ENCODE measurements around the gene DMXL1. TPM values are rescaled to one million over a fixed set of nuclear protein-coding genes. Genes with fewer than 3 reads are reported as not detected.

Gene DMXL1
- total RNA-seq, 1 donor from 2014 or later = 57.0 TPM

DNA sequence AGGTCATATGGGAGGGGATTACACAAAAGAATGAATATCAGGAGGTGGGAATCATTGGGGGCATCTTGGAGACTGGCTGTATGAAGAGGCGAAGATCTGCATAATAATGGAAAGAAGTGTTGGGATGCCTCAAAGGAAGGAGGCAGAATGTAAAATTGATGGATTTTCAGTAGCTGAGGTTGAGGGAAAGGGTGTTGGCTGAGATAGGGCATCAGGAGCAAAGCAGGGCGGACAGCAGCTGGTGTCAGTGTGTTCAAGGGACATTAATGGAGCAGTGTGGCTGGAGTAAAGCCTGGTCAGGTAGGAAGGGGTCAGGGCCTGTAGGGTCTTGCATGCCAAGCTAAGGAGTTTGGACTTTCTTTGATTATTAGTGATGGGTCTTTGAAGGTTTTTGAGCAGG, 219.7 kb downstream of the DMXL1 start:
- DNase-seq (ENCODE audit: low read depth) = no peak

DNA sequence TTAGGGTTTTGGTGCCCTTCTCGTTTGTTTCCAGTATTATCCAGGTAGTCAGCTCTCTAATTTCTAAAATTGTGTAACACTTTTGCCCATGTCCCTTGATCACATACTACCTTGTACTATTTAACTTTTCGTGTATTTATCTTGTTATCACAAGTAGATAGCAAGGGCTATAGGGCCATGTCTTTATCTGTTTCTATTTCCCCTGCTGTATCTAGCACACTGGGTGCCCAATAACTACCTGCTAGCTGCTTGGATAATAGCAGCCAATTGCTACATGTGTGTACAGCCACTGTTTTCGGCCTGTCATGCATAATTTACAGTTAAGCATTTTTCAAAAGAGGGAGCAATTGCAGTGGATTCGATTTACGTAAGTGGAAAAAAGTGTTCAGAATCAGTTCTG, 220.2 kb downstream of the DMXL1 start:
- no peak for DNase-seq (ENCODE audit: low read depth)

DNA sequence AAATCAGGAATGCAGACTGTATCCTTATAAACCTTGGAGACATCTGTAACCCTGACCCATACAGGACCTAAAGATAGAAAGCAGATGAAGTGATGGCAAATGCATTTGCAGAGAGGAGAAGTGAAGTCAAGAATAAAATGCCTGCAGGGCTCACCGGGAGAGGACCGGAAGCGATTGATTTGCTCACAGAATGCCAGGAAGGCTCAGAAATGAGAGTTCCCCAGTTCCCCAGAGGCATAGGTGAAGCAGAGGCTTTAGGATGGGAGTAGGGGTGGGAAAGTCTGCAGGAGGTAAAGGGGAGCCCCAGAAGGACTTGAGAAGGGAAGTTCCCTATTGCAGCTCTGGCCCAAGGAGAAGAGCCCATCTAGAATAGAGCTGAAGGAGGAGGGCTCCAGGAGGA, 221.0 kb downstream of the DMXL1 start:
- no peak for DNase-seq (ENCODE audit: low read depth)

DNA sequence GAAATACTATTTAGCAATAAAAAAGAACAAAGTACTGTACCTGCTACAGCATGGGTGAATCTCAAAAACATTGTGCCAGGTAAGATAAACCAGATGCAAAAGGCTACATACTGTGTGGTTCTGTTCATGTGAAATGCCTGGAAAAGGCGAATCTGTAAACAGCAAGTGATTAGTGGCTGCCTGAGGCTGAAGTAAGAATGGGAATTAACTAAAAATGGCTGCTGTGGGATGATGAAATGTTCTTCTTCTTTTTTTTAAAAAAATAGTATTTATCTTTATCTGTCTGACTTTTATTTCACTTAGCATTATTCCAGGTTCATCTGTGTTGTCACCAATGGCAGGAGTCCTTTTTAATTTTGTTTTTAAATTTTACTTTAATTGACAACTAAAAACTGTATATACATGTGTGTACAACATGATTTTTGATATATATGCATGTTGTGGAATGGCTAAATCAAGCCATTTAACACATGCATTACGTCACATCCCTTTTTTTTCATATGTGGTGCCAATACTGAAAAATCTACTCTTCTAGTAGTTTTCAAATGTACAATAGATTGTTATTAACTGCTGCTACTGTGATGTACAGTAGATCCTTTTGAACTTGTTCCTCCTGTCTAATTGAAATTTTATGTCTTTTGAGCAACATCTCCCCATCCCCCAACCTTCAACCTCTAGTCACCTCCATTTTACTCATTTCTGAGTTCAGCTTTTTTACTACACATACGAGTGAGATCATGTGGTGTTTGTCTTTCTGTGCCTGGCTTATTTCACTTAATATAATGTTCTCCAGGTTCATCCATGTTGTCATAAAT, 222.0 kb downstream of the DMXL1 start:
- DNase-seq (ENCODE audit: low read depth) = no peak

DNA sequence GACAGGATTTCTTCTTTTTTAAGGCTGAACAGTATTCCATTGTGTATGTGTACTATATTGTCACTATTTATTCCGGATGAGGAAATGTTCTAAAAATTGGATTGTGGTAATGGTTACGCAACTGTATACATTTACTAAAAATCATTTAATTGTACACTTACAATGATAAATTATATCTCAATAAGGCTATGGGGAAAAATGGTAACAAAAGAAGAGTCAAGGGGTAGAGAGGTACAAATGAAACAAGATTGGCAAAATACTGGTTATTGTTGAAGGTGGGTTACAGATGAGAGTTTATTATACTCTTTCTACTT, 222.6 kb downstream of the DMXL1 start:
- no peak for DNase-seq (ENCODE audit: low read depth)

Other genes with a start within 250 kb of the DMXL1 start
- 9.9 and 16.8 TPM in 2 replicates for gene DTWD2, start 82.5 kb upstream of the DMXL1 start, total RNA-seq